WTC11 (cell line): ENCODE results near the gene NEDD8. TPM values are rescaled to one million over a fixed set of nuclear protein-coding genes. Genes with fewer than 3 reads are reported as not detected.

Experiments used
- ATAC-seq: fragments of 200-7000 bp; cut with Tn5 transposase; 2 replicates; pipeline ENCODE4 v1.10.0; 2021; ENCODE audit warnings: mild to moderate bottlenecking, moderate library complexity
- CTCF ChIA-PET: fragments of 300-600 bp; sonication (Branson Sonifier 250); formaldehyde crosslinking; loops from one replicate; lab custom pipeline; 2021; ENCODE audit warnings: antibody characterized with exemption; lab: Charles Lee
- POLR2A ChIA-PET: fragments of 350-600 bp; sonication (Branson Sonifier 250); formaldehyde crosslinking; loops from one replicate; lab custom pipeline; 2021; ENCODE audit warnings: antibody characterized with exemption; lab: Charles Lee
- DNase-seq: peaks from one replicate; pipeline ENCODE4 v3.0.0; 2021; ENCODE audit warnings: low spot score
- H3K27ac Mint-ChIP-seq: 2 replicates; pipeline ENCODE4 v1.8.0; 2021; ENCODE audit warnings: mixed read lengths
- H3K27me3 Mint-ChIP-seq: 2 replicates; pipeline ENCODE4 v1.8.0; 2021; ENCODE audit warnings: low read depth, mild to moderate bottlenecking, moderate library complexity, mixed read lengths
- H3K36me3 Mint-ChIP-seq: 2 replicates; pipeline ENCODE4 v1.8.0; 2021; ENCODE audit warnings: mixed read lengths
- H3K4me1 Mint-ChIP-seq: 2 replicates; pipeline ENCODE4 v1.8.0; 2022; ENCODE audit warnings: mixed read lengths
- H3K4me3 Mint-ChIP-seq: 2 replicates; pipeline ENCODE4 v1.8.0; 2021; ENCODE audit warnings: mild to moderate bottlenecking, moderate library complexity, mixed read lengths
- H3K9me3 Mint-ChIP-seq: 2 replicates; pipeline ENCODE4 v1.8.0; 2021; ENCODE audit warnings: mixed read lengths
- FOXK1 ChIP-seq: sonication (generic); formaldehyde crosslinking; IDR thresholded peaks from 2 replicates; pipeline ENCODE4 v1.8.0; 2022; ENCODE audit warnings: mild to moderate bottlenecking, moderate library complexity, missing genetic modification reagents
- GTF2I ChIP-seq: fragments of 250-450 bp; sonication (Bioruptor Pico); conservative IDR thresholded peaks from 2 replicates; pipeline ENCODE4 v1.4.0; 2021; ENCODE audit warnings: mild to moderate bottlenecking
- IRF1 ChIP-seq: sonication (generic); formaldehyde crosslinking; IDR thresholded peaks from 2 replicates; pipeline ENCODE4 v1.8.0; 2023; ENCODE audit warnings: missing genetic modification reagents
- JUN ChIP-seq: sonication (generic); formaldehyde crosslinking; IDR thresholded peaks from 2 replicates; pipeline ENCODE4 v1.8.0; 2023; ENCODE audit warnings: mild to moderate bottlenecking, missing genetic modification reagents
- MYBL2 ChIP-seq: sonication (generic); formaldehyde crosslinking; IDR thresholded peaks from 2 replicates; pipeline ENCODE4 v1.8.1; 2023; ENCODE audit warnings: mild to moderate bottlenecking, moderate library complexity, missing genetic modification reagents
- NFE2L1 ChIP-seq: sonication (generic); formaldehyde crosslinking; IDR thresholded peaks from 2 replicates; pipeline ENCODE4 v1.8.1; 2023; ENCODE audit warnings: missing genetic modification reagents
- TEAD4 ChIP-seq: sonication (generic); formaldehyde crosslinking; IDR thresholded peaks from 2 replicates; pipeline ENCODE4 v1.8.0; 2022; ENCODE audit warnings: mild to moderate bottlenecking, missing genetic modification reagents
- ZBTB43 ChIP-seq: sonication (generic); formaldehyde crosslinking; IDR thresholded peaks from 2 replicates; pipeline ENCODE4 v1.8.1; 2023; ENCODE audit warnings: mild to moderate bottlenecking, missing genetic modification reagents
- ZNF121 ChIP-seq: sonication (generic); formaldehyde crosslinking; IDR thresholded peaks from 2 replicates; pipeline ENCODE4 v1.8.0; 2023; ENCODE audit warnings: missing genetic modification reagents
- ZNF263 ChIP-seq: sonication (generic); formaldehyde crosslinking; IDR thresholded peaks from 2 replicates; pipeline ENCODE4 v1.8.1; 2022; ENCODE audit warnings: low read depth, mild to moderate bottlenecking, moderate library complexity, missing genetic modification reagents
- ZNF416 ChIP-seq: fragments of 250-450 bp; sonication (Bioruptor Pico); IDR thresholded peaks from 2 replicates; pipeline ENCODE4 v1.9.0; 2021; ENCODE audit warnings: mild to moderate bottlenecking, inconsistent platforms
- total RNA-seq: library from RNA; stranded (reverse); gene quantifications from 3 replicates; pipeline ENCODE4 v1.2.3, GENCODE V29; 2021
- TF ChIP-seq, protein P1 (sequence below): sonication (generic); formaldehyde crosslinking; IDR thresholded peaks from 2 replicates; pipeline ENCODE4 v1.8.1; 2023; ENCODE audit warnings: mild to moderate bottlenecking, missing genetic modification reagents, borderline replicate concordance
- TF ChIP-seq, protein P2 (sequence below): sonication (generic); formaldehyde crosslinking; conservative IDR thresholded peaks from 2 replicates; pipeline ENCODE4 v1.8.1; 2023; ENCODE audit warnings: mild to moderate bottlenecking, low read depth, missing genetic modification reagents, moderate library complexity
- TF ChIP-seq, protein P3 (sequence below): sonication (generic); formaldehyde crosslinking; IDR thresholded peaks from 2 replicates; pipeline ENCODE4 v1.8.1; 2022; ENCODE audit warnings: low read depth, missing genetic modification reagents, borderline replicate concordance
- TF ChIP-seq, protein P4 (sequence below): sonication (generic); formaldehyde crosslinking; conservative IDR thresholded peaks from 2 replicates; pipeline ENCODE4 v1.8.1; 2022; ENCODE audit warnings: mild to moderate bottlenecking, missing genetic modification reagents
- TF ChIP-seq, protein P5 (sequence below): sonication (generic); formaldehyde crosslinking; IDR thresholded peaks from 2 replicates; pipeline ENCODE4 v1.8.1; 2022; ENCODE audit warnings: mild to moderate bottlenecking, missing genetic modification reagents, moderate library complexity, borderline replicate concordance
- TF ChIP-seq, protein P6 (sequence below): fragments of 250-450 bp; sonication (Bioruptor Pico); IDR thresholded peaks from 2 replicates; pipeline ENCODE4 v2.1.2; 2022; ENCODE audit warnings: mild to moderate bottlenecking, moderate library complexity

The NEDD8 gene
- total RNA-seq, 1 experiment from 2014 or later, result 233 TPM

- POLR2A ChIA-PET, result no interaction called here
- TF ChIP-seq FOXK1, result no peak
- TF ChIP-seq, protein P1, sequence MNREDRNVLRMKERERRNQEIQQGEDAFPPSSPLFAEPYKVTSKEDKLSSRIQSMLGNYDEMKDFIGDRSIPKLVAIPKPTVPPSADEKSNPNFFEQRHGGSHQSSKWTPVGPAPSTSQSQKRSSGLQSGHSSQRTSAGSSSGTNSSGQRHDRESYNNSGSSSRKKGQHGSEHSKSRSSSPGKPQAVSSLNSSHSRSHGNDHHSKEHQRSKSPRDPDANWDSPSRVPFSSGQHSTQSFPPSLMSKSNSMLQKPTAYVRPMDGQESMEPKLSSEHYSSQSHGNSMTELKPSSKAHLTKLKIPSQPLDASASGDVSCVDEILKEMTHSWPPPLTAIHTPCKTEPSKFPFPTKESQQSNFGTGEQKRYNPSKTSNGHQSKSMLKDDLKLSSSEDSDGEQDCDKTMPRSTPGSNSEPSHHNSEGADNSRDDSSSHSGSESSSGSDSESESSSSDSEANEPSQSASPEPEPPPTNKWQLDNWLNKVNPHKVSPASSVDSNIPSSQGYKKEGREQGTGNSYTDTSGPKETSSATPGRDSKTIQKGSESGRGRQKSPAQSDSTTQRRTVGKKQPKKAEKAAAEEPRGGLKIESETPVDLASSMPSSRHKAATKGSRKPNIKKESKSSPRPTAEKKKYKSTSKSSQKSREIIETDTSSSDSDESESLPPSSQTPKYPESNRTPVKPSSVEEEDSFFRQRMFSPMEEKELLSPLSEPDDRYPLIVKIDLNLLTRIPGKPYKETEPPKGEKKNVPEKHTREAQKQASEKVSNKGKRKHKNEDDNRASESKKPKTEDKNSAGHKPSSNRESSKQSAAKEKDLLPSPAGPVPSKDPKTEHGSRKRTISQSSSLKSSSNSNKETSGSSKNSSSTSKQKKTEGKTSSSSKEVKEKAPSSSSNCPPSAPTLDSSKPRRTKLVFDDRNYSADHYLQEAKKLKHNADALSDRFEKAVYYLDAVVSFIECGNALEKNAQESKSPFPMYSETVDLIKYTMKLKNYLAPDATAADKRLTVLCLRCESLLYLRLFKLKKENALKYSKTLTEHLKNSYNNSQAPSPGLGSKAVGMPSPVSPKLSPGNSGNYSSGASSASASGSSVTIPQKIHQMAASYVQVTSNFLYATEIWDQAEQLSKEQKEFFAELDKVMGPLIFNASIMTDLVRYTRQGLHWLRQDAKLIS, result no peak
- no peak for TF ChIP-seq ZNF416
- no peak for TF ChIP-seq ZNF263 (CRISPR knock-in tag)
- no peak for TF ChIP-seq IRF1
- no peak for TF ChIP-seq MYBL2
- no peak for TF ChIP-seq TEAD4 (CRISPR knock-in tag)
- TF ChIP-seq, protein P2, sequence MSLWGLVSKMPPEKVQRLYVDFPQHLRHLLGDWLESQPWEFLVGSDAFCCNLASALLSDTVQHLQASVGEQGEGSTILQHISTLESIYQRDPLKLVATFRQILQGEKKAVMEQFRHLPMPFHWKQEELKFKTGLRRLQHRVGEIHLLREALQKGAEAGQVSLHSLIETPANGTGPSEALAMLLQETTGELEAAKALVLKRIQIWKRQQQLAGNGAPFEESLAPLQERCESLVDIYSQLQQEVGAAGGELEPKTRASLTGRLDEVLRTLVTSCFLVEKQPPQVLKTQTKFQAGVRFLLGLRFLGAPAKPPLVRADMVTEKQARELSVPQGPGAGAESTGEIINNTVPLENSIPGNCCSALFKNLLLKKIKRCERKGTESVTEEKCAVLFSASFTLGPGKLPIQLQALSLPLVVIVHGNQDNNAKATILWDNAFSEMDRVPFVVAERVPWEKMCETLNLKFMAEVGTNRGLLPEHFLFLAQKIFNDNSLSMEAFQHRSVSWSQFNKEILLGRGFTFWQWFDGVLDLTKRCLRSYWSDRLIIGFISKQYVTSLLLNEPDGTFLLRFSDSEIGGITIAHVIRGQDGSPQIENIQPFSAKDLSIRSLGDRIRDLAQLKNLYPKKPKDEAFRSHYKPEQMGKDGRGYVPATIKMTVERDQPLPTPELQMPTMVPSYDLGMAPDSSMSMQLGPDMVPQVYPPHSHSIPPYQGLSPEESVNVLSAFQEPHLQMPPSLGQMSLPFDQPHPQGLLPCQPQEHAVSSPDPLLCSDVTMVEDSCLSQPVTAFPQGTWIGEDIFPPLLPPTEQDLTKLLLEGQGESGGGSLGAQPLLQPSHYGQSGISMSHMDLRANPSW (CRISPR knock-in tag), result no peak
- TF ChIP-seq, protein P3, sequence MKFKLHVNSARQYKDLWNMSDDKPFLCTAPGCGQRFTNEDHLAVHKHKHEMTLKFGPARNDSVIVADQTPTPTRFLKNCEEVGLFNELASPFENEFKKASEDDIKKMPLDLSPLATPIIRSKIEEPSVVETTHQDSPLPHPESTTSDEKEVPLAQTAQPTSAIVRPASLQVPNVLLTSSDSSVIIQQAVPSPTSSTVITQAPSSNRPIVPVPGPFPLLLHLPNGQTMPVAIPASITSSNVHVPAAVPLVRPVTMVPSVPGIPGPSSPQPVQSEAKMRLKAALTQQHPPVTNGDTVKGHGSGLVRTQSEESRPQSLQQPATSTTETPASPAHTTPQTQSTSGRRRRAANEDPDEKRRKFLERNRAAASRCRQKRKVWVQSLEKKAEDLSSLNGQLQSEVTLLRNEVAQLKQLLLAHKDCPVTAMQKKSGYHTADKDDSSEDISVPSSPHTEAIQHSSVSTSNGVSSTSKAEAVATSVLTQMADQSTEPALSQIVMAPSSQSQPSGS (CRISPR knock-in tag), result no peak
- TF ChIP-seq, protein P4, sequence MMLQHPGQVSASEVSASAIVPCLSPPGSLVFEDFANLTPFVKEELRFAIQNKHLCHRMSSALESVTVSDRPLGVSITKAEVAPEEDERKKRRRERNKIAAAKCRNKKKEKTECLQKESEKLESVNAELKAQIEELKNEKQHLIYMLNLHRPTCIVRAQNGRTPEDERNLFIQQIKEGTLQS, result no peak
- no peak for TF ChIP-seq ZBTB43
- TF ChIP-seq, protein P5, sequence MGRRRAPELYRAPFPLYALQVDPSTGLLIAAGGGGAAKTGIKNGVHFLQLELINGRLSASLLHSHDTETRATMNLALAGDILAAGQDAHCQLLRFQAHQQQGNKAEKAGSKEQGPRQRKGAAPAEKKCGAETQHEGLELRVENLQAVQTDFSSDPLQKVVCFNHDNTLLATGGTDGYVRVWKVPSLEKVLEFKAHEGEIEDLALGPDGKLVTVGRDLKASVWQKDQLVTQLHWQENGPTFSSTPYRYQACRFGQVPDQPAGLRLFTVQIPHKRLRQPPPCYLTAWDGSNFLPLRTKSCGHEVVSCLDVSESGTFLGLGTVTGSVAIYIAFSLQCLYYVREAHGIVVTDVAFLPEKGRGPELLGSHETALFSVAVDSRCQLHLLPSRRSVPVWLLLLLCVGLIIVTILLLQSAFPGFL, result no peak
- TF ChIP-seq NFE2L1, result no peak
- TF ChIP-seq ZNF121, result no peak
- no peak for TF ChIP-seq GTF2I (CRISPR knock-in tag)
- TF ChIP-seq, protein P6, sequence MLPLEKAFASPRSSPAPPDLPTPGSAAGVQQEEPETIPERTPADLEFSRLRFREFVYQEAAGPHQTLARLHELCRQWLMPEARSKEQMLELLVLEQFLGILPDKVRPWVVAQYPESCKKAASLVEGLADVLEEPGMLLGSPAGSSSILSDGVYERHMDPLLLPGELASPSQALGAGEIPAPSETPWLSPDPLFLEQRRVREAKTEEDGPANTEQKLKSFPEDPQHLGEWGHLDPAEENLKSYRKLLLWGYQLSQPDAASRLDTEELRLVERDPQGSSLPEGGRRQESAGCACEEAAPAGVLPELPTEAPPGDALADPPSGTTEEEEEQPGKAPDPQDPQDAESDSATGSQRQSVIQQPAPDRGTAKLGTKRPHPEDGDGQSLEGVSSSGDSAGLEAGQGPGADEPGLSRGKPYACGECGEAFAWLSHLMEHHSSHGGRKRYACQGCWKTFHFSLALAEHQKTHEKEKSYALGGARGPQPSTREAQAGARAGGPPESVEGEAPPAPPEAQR (CRISPR knock-in tag), result no peak
- TF ChIP-seq JUN (CRISPR knock-in tag), result no peak
- TF ChIP-seq, all 79 proteins: peak for 0
- DNase-seq (no peak), ATAC-seq (no peak)
- CTCF ChIA-PET, result interaction anchor here (1.5 kb wide), 1 partner anchor 15 kb away, joined by 6 read pairs; the partner anchor contains the start of gene IRF9
- no peaks in the 10 kb centered on the region; the same call in 1 of the 2 replicates for H3K27me3 Mint-ChIP-seq
- H3K36me3 Mint-ChIP-seq, result peaks cover 19% of the 10 kb centered on the region
- H3K4me3 Mint-ChIP-seq, result no peak overlapping the region
- H3K4me1 Mint-ChIP-seq, result peaks cover 9% of the 10 kb centered on the region
- no peak overlapping the region for H3K27ac Mint-ChIP-seq
- no peaks in the 10 kb centered on the region for H3K9me3 Mint-ChIP-seq
These were observed 55.6 kb downstream of the NEDD8 start for GRCh38 chr14:24176599-24176998.
